ENCODE results near the gene LRRC23. TPM values are rescaled to one million over a fixed set of nuclear protein-coding genes. Genes with fewer than 3 reads are reported as not detected.

LRRC23 gene
- total RNA-seq, 1 donor = 7.6 TPM

- Histone ChIP-seq H3K4me3 (ENCODE audit: insufficient read depth, low read length) (peak overlapping the region; percentile 89), H3K36me3 (ENCODE audit: insufficient read depth, low read length) (peaks cover 8% of the 10 kb centered on the region), H3K4me2 (ENCODE audit: insufficient read depth, low read length) (peak overlapping the region; percentile 94), H2AFZ (ENCODE audit: low read length) (no peak overlapping the region), H3K27me3 (ENCODE audit: insufficient read depth, low read length) (no peaks in the 10 kb centered on the region), H3K27ac (ENCODE audit: low read depth, low read length) (peak overlapping the region; percentile 34), H3K4me1 (ENCODE audit: insufficient read depth, low read length) (peaks cover 55% of the 10 kb centered on the region), H4K20me1 (ENCODE audit: insufficient read depth, low read length) (peaks cover 31% of the 10 kb centered on the region), H3K79me2 (ENCODE audit: insufficient read depth, low read length) (peaks cover 58% of the 10 kb centered on the region), H3K9me3 (ENCODE audit: low read depth, low read length) (no peaks in the 10 kb centered on the region)
- DNase-seq (ENCODE audit: insufficient read length, low spot score, missing footprints) = peak; percentile 92
- no peak for TF ChIP-seq CTCF (IDR thresholded peaks at IDR 0.05; ENCODE audit: extremely low read depth, low read depth, low read length)
Measured at GRCh38 chr12:6928022-6928702, 23.5 kb downstream of the LRRC23 start.

GRCh38 chr12:6928703-6929407 is 24.2 kb downstream of the LRRC23 start:
- H3K36me3 ChIP-seq (ENCODE audit: insufficient read depth, low read length) = peaks cover 6% of the 10 kb centered on the region
- H4K20me1 ChIP-seq (ENCODE audit: insufficient read depth, low read length) = peaks cover 38% of the 10 kb centered on the region
- no peaks in the 10 kb centered on the region for H3K27me3 ChIP-seq (ENCODE audit: insufficient read depth, low read length)
- no peak overlapping the region for H2AFZ ChIP-seq (ENCODE audit: low read length)
- H3K4me2 ChIP-seq (ENCODE audit: insufficient read depth, low read length) = peak overlapping the region; percentile 94
- peaks cover 62% of the 10 kb centered on the region for H3K4me1 ChIP-seq (ENCODE audit: insufficient read depth, low read length)
- H3K27ac ChIP-seq (ENCODE audit: low read depth, low read length) = peak overlapping the region; percentile 34
- no peak for TF ChIP-seq CTCF (IDR thresholded peaks at IDR 0.05; ENCODE audit: extremely low read depth, low read depth, low read length)
- peak overlapping the region; percentile 89 for H3K4me3 ChIP-seq (ENCODE audit: insufficient read depth, low read length)
- H3K79me2 ChIP-seq (ENCODE audit: insufficient read depth, low read length) = peaks cover 65% of the 10 kb centered on the region
- peak; percentile 87 for DNase-seq (ENCODE audit: insufficient read length, low spot score, missing footprints)
- H3K9me3 ChIP-seq (ENCODE audit: low read depth, low read length) = no peaks in the 10 kb centered on the region

DNA sequence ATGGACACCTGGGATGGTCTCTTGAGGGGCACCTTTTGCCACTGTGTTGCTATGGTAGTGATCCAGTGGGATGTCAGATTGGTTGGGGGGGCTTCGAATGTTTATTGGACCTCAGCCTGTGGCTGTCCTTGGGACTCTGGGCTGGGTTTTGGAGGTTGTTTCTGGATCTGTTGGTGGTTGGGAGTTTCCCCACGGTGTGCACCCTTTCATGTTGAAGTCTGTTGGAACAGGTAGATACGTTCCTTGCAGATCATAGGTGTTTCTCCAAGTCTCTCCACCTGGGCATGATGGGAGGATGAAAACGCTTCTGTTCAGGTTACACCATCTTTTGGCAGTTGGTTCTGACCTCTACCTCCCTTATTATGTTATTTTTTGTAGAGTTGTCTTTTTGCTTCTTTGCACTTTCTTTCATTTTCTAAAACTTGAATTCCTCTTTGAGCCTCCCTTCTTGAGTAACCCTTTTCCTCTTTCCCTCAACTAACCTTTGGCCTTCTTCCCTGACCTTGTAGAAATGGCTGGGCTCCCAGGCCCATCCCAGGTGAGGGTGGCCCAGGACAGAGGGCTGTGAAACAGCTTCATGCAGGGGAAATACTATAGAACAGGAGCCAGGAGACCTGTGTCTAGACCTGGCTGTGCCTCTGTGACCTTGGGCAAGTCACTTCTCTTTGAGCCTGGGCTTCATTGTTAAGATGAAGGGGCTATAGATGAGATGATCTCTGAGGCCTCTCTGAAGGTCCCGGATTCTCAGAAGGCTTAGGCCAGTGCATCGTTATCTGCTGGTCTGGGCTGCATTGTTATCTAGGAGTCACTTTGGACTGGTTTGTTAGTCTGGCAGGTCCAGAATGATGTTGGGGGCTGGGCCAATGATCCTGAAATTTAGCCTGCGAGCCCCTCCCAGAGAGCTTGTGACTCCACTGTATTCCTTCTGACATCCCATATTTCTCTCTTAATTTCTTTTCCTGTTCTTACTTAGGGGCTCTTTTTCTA is 25.1 kb downstream of the LRRC23 start:
- Histone ChIP-seq H3K4me1 (ENCODE audit: insufficient read depth, low read length) (peaks cover 65% of the 10 kb centered on the region), H2AFZ (ENCODE audit: low read length) (no peak overlapping the region), H3K79me2 (ENCODE audit: insufficient read depth, low read length) (peaks cover 69% of the 10 kb centered on the region), H3K4me2 (ENCODE audit: insufficient read depth, low read length) (peak overlapping the region; percentile 94), H4K20me1 (ENCODE audit: insufficient read depth, low read length) (peaks cover 44% of the 10 kb centered on the region), H3K4me3 (ENCODE audit: insufficient read depth, low read length) (peak overlapping the region; percentile 89), H3K36me3 (ENCODE audit: insufficient read depth, low read length) (peaks cover 15% of the 10 kb centered on the region), H3K27ac (ENCODE audit: low read depth, low read length) (peak overlapping the region; percentile 34), H3K27me3 (ENCODE audit: insufficient read depth, low read length) (no peaks in the 10 kb centered on the region), H3K9me3 (ENCODE audit: low read depth, low read length) (no peaks in the 10 kb centered on the region)
- DNase-seq (ENCODE audit: insufficient read length, low spot score, missing footprints) = peak; percentile 79
- no peak for TF ChIP-seq CTCF (IDR thresholded peaks at IDR 0.05; ENCODE audit: extremely low read depth, low read depth, low read length)
